ENCODE results near the gene CRBN.

Gene CRBN

GRCh38 chr3:3110299-3110630, 69.2 kb downstream of the CRBN start, which contains the start of gene IL5RA:
TSS of gene IL5RA (minus strand) at chr3:3110374. CDS start at chr3:3104984, 5,390 bp downstream.
- DNase-seq (ENCODE audit: low read depth), result no peak

DNA sequence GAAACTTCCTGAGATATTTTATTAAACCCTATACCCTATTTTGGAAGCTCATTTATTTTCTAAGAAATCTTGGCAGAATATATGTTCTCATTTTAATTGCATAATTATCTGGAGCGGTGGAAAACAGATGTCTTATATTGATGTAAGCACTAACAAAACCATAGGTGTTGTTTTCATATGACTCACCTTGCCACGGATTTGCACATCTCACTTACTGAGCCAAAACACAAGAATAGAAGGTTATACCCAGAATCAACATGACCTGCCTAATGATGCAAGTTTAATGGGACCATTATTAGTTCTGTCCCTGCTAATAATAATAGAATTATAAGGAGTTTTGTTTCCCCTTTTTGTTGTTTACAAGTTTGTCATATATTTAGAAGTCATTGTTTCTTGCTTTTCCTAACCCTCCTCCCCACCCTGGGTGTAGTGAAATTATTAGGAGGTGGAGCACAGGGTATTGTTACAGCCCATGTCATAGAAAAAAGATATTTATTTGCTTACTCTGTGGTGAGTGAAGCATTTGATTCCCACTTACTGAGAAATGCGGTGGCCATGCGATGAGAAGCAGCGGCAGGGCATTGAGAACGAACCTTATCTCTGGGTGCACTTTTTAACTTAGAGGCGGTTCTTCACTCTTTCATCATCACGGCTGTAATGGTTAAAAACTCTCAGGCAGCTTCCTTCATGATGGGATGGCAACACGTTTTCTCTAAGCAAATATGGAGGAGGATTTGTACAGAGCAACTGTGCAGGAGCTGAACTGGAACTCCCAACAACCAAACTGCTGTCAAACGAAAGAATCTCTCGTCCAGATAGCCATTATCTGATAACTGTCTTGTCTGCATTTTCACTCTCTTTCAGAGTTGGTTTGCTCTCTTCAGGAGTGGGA, 69.8 kb downstream of the CRBN start:
- no peak for DNase-seq (ENCODE audit: low read depth)

DNA sequence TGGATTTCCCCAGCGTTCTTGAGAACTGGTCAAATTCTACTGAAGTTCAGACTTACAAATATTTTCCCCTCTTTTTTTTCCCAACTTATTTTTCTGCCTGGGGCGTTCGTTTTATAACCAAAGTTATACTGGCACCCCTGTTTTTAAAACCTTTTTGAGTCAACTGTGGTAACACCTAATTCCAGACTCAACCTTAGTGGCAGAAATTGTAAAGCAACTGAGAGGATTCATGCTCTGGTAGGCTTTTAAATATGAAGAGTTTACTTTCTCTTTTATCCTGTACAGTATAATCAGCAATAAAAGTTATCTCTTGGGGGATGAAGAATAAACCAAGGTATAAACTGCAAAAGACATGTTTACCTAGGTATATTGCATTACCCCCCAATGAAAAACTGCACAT, 71.6 kb downstream of the CRBN start:
- DNase-seq (ENCODE audit: low read depth), result no peak

DNA sequence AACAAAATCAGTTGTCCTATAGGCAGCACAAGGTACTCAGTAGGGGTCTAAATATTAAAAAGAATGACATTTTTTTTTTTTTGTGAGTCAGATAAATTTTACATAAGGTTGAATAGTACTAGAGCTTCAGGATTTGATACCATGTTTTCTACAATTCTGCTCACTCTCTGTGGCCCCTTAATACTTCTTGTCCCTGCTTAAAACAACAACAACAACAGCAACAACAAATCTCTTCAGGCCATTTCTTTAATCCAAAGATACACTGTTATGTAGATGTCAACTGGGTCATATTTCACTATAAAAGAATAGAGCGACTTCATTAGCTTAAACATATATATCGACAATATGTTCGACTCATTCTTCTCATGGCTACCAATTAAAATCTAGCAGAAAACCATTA, 72.3 kb downstream of the CRBN start:
- DNase-seq (ENCODE audit: low read depth), result no peak

DNA sequence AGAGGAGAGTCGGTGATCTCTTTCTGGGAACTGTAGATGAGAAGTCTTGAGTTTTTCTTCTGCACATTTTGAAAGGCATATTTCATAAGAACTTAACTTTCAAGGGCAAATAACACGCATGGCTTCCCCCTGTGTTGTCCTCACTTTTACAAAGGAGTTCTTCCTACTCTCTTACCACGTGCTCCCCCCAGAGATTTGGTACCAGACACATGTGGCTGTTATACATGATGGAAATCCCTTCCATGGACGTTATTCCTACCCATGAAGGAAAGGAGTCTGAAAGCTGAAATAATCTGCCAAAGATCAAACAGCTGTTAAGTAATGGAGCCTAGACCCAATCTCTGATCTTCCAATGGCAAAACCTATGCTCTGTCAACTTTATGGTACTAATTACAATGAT, 73.7 kb downstream of the CRBN start:
- no peak for DNase-seq (ENCODE audit: low read depth)

DNA sequence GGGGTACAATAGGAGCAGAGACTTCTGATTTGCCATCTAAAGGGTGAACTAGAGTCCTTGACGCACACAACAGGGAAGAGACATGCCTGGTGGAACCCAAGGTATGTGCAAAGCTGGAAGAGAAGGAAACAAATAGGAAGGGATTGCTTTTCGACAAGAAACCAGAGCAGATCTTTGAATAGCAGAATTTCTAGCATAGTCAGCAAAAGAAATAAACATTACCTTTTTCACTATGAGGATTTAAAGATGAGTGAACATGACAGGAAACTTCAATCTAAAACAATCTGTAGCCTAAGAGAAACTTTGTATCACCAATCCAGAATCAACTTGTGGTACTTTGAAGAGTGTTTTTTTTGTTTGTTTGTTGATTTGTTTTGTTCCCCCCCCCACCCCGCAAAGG, 74.2 kb downstream of the CRBN start:
- DNase-seq (ENCODE audit: low read depth), result no peak

GRCh38 chr3:3102751-3103150, 76.7 kb downstream of the CRBN start:
- DNase-seq (ENCODE audit: low read depth), result no peak

DNA sequence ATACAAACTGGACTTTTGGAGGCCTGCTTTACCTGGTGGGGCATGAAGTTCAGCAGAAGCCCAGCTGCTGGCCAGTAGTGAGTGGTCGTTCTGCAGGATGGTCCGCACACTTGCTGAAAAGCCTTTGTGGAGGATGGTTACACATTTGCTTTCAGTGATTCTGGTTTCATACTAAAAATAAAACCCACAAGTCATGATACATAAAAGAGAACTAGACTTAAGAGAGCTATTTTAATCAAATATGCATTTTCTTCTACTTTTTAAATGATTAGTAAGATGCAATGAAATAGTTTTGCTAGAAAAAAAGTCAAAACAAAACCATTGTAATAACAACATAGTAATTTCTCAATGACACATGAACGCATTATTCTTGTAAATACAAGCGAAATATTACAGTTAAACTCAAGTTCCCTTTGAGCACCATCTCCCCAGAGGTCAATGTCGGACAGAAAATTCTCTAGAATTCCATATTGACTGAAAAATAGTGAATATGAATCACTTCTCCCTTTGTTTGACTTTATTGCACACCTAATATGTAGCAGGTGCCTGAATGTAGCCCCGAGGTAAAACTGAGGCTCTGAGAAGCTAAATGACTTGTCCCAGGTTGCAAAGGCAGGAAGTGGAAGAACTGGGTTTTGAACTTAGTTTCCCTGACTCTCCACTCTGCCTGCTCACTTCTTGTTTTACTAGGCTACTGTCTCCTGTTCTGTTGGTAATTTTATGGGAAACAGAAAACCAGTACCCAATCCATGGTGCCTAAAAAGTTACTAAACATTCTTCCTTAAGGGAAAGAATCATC, 77.6 kb downstream of the CRBN start:
- DNase-seq (ENCODE audit: low read depth), result no peak

All from activated gamma-delta T cell treated with anti-CD3 and anti-CD28 coated beads, Interleukin-2, amount 50 U/mL, for 16 hours (primary cell).